Measurements from ENCODE around the gene RAC2. TPM values are rescaled to one million over a fixed set of nuclear protein-coding genes. Genes with fewer than 3 reads are reported as not detected.

RAC2 gene
- total RNA-seq, 2 experiments from 2014 or later, result 834 to 907 TPM

DNA sequence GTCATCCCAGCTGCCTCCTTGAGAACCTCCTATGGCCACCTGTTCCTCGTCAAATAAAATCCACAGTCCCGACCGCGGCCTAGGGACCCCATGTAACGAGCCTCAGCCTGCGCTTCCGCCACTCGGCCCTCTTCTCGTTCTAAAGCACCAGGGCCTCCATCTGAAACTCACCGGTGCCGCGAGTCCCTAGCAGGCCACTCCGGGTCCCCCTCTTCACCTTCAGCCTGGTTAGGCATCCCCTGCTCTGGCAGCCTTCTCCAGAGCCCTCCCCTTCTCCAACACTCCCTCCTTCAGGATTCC is 29.4 kb downstream of the RAC2 start:
- DNase-seq (no peak), ATAC-seq (no peak)
- Mint-ChIP-seq H3K9me3 (ENCODE audit: low read depth) (no peaks in the 10 kb centered on the region), H3K27me3 (no peaks in the 10 kb centered on the region), H3K36me3 (peaks cover 6% of the 10 kb centered on the region), H3K4me3 (no peak overlapping the region), H3K4me1 (peaks cover 33% of the 10 kb centered on the region), H3K27ac (no peak overlapping the region)
- CTCF ChIA-PET, result interaction anchor here (5.7 kb wide), 1 partner anchor 14 kb away, joined by 62 read pairs; no protein-coding TSS in a partner anchor

DNA sequence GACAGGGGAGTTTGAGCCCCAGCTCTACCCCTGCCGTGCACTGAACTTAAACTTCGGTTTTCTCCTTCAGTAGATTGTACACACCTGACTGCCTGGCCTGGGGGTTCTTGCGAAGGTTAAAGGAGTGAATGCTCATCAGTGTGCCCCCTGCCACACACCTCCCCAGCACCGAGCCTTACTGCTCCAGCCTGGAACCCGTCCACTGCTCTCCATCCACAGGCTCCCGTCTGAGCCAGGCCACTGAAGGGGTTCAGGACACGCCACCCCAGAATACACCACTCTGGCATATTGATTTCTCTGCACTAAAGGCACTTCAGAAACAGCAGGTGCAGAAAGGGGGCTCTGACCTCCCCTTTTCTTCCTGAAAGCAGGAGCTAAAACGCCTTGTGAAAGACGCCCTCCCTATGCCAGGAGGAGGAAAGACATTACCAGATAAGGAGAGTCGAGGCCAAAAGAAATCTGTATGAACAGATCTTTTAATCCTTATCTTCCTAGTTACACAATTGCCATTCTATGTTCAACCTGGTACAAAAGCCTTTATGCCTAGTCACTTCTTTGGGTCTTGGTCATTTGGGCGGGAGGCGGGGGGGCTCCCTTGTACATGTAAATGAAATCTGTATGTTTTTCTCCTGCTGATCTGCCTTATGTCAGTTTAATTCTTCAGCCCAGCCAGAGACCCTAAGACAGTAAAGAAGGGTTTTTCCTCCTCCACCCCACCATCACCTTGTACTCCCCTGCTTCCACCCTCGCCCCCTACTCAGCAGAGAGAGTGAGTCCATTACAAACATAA is 29.9 kb downstream of the RAC2 start:
- H3K4me1 Mint-ChIP-seq, result peaks cover 28% of the 10 kb centered on the region
- CTCF ChIA-PET, result no interaction called here
- H3K36me3 Mint-ChIP-seq, result peaks cover 6% of the 10 kb centered on the region
- ATAC-seq, result no peak
- H3K9me3 Mint-ChIP-seq (ENCODE audit: low read depth), result no peaks in the 10 kb centered on the region
- no peak for DNase-seq
- H3K27ac Mint-ChIP-seq, result no peak overlapping the region
- H3K4me3 Mint-ChIP-seq, result no peak overlapping the region
- H3K27me3 Mint-ChIP-seq, result no peaks in the 10 kb centered on the region

DNA sequence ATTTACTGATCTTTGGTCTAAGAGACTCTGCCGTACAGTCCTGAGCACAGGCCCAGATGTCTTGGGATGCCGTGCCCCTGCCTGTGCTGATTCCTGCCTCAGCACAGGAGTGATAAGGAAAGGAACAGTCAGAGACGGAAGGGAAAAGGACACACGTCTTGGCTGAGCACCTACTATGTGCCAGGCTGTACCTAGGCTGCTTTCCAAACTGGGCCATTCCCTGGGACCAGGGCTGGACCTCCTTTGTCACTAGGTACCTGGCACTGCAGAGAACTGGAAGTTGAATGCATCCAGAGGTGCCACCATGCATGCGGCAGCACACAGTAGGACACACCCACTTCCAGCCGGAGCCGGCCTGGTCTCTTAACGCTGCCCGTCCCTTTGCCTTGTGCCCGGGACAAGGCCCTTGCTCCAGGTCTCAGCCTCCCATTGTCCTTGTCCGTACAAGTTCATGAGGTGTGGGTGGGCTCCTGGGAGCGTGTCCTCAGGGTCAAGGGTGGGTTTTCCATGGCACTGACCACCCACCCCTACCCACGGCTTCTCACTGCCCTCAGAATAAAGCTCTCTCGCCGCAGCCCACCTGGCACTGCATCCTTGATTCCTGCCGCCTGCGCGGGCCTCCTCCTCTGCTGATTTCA is 30.7 kb downstream of the RAC2 start:
- CTCF ChIA-PET, result interaction anchor here (1.2 kb wide), 1 partner anchor 46 kb away, joined by 3 read pairs; no protein-coding TSS in a partner anchor
- H3K9me3 Mint-ChIP-seq (ENCODE audit: low read depth), result no peaks in the 10 kb centered on the region
- H3K36me3 Mint-ChIP-seq, result peaks cover 5% of the 10 kb centered on the region
- peaks cover 20% of the 10 kb centered on the region for H3K4me1 Mint-ChIP-seq
- H3K27me3 Mint-ChIP-seq, result no peaks in the 10 kb centered on the region
- no peak overlapping the region for H3K27ac Mint-ChIP-seq
- DNase-seq (no peak), ATAC-seq (no peak)
- no peak overlapping the region for H3K4me3 Mint-ChIP-seq

DNA sequence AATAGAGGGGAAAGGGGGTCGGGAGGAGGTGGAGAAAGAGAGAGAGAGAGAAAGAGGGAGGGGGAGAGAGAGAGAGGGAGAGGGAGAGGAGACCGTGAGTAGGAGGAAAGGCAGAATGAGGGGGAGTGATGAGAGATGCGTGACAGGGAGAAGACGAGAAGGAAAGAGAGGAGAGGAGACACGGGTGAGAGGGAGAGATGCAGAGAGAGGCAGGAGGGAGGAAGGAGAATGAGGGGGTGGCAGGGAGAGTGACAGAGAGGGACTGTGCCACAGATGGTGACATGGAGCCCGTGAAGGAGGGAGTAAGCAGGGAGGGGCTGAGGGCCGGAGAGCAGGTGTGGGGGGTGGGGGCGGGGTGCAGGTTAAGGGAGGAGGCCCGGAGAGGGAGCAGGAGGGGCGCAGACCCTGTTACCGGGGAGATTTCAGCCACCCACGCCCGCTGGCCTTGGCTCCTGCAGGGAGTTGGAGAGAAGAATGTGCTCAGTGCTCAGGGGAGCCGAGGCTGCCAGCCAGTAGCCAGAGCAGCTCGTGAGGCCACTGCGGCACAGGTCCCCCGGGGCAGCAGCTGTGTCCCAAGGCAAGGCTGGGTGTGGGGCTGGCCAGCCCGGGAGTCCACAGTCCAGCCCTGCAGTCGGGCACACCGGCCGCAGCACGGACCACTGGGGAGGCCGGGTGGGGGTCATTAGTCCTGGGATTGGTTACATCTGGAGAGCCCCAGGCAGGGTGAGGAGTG is 31.7 kb downstream of the RAC2 start, which contains the start of gene SSTR3:
TSS of gene SSTR3 (minus strand) at position 304 of the 733 bp plus-strand sequence. CDS start 4,674 bp downstream, outside the sequence.
- CTCF ChIA-PET, result interaction anchor here (1.2 kb wide), 1 partner anchor 47 kb away, joined by 3 read pairs; no protein-coding TSS in a partner anchor
- Mint-ChIP-seq H3K27me3 (no peaks in the 10 kb centered on the region), H3K4me1 (peaks cover 14% of the 10 kb centered on the region), H3K4me3 (no peak within 1 kb of the TSS), H3K9me3 (ENCODE audit: low read depth) (no peaks in the 10 kb centered on the region), H3K36me3 (peaks cover 2% of the 10 kb centered on the region), H3K27ac (no peak within 1 kb of the TSS)
- ATAC-seq (no peak), DNase-seq (no peak)

DNA sequence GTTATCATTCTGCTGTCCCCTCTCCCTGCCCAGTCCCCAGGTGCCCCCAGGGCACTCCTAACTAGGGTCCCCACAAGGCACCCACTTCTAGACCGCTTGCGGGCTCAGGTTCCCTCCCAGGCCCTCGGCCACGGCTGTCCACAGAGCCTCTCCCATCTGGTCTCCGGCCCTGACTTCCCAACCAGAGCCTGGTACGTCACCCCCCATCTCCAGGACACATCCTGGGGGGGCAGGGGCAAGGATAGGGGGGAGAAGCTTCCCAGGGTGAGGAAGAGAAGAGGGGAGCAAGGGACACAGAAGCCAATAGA is 32.2 kb downstream of the RAC2 start:
- Mint-ChIP-seq H3K4me1 (peaks cover 12% of the 10 kb centered on the region), H3K27me3 (no peaks in the 10 kb centered on the region), H3K9me3 (ENCODE audit: low read depth) (no peaks in the 10 kb centered on the region), H3K36me3 (no peaks in the 10 kb centered on the region), H3K4me3 (no peak overlapping the region), H3K27ac (no peak overlapping the region)
- ATAC-seq, result no peak
- DNase-seq, result no peak
- CTCF ChIA-PET, result interaction anchor here (3.9 kb wide), 1 partner anchor 12 kb away, joined by 24 read pairs; no protein-coding TSS in a partner anchor

DNA sequence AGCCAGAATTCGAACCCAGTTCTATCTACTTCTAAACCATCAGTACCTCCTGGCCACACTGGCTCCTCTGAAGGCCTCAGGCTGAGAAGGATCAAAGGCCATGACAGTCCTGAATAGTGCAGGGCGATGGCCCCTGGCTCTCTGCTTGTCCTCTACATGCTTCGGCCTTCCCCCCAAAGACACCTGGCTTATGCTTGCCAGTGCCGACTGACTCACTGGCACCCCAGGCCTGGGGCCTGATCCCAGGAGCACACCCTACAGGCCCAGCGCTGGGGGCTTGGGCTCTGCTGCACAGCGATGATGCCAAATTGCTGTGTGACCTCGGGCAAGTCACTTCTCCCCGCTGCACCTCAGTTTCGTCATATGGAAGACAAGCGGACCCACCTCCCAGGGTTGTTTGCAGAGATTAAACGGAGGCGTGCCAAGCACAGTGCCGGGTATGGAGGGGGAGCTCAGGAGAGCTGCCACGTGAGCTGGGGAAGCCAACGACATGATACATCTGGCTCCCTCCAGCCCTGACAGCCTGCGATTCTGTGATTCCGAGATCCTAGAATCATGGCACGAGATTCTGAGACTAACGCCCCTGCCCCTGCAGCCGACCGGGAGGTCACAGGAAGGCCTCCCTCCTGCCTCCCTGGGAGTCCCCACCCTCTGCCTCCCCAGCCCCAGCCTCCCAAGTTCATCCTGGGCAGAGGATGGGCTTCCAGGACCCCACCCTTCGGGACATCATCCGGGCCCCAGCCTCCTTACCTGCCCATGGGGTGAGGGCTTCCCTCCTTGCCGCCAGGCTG is 32.8 kb downstream of the RAC2 start:
- H3K9me3 Mint-ChIP-seq (ENCODE audit: low read depth), result no peaks in the 10 kb centered on the region
- no peak for DNase-seq
- ATAC-seq, result no peak
- H3K4me1 Mint-ChIP-seq, result peaks cover 6% of the 10 kb centered on the region
- no peaks in the 10 kb centered on the region for H3K27me3 Mint-ChIP-seq
- H3K27ac Mint-ChIP-seq, result no peak overlapping the region
- CTCF ChIA-PET, result interaction anchor here (1.0 to 3.9 kb wide), 2 partner anchors 11 to 45 kb away, joined by 3 to 24 read pairs; no protein-coding TSS in a partner anchor
- no peaks in the 10 kb centered on the region for H3K36me3 Mint-ChIP-seq
- no peak overlapping the region for H3K4me3 Mint-ChIP-seq

DNA sequence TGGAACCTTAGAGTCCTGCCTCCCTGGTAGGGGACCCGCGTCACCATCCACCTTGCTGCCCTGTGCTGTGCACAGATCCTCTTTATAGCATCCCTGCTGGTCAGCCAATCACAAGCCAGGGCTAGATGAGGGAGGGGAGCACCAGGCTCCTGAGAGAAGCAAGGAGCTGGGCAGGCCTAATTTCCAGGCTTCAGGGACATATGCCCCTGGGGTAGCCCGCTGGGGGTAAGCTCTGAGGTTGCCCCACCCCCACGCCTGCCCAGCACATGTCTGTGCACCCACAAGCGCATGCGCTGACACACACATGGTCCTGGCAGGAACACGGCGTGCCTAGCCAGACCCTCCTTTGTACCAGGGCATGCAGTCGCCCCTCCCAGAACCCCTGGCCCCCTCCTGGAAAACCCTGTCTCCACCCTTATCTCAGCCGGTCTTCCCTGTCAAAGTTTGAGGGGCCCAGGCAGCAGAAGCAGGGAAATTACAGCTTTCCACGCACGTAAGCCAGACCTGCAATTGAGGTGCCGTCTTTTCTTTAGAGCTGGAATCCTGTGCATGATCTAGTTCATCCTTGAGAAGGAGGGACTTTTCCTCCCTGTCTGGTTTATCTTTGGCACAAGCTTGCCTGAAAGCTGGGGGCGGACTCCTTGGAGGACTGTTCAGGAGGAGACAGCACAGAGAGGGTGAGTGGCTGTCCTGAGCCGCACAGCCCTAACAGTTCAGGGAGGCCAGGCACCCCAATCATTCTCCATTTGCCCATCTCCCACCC is 33.8 kb downstream of the RAC2 start:
- Mint-ChIP-seq H3K36me3 (no peaks in the 10 kb centered on the region), H3K27ac (no peak overlapping the region), H3K9me3 (ENCODE audit: low read depth) (no peaks in the 10 kb centered on the region), H3K27me3 (no peaks in the 10 kb centered on the region), H3K4me3 (no peak overlapping the region), H3K4me1 (no peaks in the 10 kb centered on the region)
- CTCF ChIA-PET, result interaction anchor here (1.0 to 3.9 kb wide), 3 partner anchors 10 to 44 kb away, joined by 3 to 24 read pairs (median 3); no protein-coding TSS in a partner anchor
- no peak for ATAC-seq
- DNase-seq, result no peak

DNA sequence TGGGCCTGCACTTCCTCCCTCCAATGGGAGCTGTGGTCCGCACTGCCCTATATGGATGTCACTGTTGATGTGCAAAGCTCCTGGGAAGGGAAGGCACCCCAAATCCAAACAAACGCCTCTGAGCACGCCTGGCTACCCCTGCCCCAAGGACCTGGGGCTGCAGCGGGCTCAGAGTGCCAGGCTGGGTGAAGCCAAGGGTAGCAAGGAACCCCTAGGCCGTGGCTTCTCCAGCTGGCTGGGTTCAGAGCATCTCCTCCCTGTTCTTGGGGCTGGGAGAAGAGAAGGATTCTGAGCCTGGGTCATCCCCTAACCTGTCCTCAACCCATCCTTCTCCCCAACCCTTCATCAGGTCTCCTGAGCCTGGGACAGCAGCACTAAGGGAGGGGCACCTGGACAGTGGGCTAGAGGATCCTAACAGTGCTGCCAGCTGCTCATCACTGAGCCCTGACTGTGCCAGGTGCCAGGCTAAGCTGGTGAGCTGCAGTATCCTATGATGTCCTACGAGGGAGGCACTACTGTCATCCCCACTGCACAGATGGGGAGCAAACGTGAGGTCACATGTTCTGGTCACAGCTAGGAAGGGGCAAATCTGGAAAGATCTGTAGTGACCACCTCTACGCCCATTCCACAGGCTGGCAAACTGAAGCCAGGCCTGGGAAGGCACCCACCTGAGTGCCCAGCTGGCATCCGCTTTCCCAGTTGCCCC is 34.8 kb downstream of the RAC2 start:
- no peaks in the 10 kb centered on the region for H3K9me3 Mint-ChIP-seq (ENCODE audit: low read depth)
- no peak overlapping the region for H3K4me3 Mint-ChIP-seq
- CTCF ChIA-PET, result interaction anchor here (0.9 to 3.9 kb wide), 4 partner anchors 9 to 25 kb away, joined by 3 to 24 read pairs (median 3); no protein-coding TSS in a partner anchor
- H3K36me3 Mint-ChIP-seq, result no peaks in the 10 kb centered on the region
- DNase-seq, result no peak
- no peak overlapping the region for H3K27ac Mint-ChIP-seq
- H3K27me3 Mint-ChIP-seq, result no peaks in the 10 kb centered on the region
- ATAC-seq, result no peak
- H3K4me1 Mint-ChIP-seq, result no peaks in the 10 kb centered on the region

DNA sequence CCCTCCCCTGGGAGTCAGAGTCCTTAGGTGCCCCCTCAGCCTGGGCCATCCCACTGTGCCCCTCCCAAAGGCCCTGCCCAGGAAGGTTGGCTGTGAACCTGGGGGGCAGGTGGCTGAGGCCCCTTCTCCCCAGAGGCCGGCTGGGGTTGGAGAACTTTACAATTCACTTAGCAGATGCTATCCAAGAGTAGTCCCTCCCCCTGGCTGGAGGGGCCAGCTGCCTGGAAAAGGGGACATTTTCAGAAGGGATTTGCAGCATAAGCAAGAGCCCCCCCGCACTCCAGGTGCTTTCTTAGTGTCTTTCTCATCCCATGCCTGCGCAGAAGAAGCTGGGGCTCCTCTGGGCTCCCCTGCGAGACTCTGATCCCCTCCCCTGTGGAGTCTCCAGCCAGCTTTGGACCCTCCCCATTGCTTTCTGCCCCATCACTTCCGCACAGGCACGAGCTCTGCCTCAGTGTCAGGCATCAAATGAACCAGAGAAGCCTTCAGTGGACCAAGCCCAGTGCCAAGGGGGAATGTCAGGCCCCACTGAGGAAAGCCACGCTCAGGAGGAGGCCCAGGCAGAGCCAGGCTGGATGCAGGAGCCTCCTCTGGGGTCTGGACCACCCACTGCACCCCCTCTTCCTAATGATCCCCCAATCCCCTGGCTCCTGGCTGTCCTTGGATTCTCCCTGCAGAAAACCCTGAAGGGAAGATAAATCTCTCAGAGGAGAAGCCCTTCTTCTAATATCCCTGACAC is 35.5 kb downstream of the RAC2 start:
- Mint-ChIP-seq H3K36me3 (no peaks in the 10 kb centered on the region), H3K4me3 (no peak overlapping the region), H3K27me3 (no peaks in the 10 kb centered on the region), H3K27ac (no peak overlapping the region), H3K9me3 (ENCODE audit: low read depth) (no peaks in the 10 kb centered on the region), H3K4me1 (no peaks in the 10 kb centered on the region)
- CTCF ChIA-PET, result interaction anchor here (0.9 to 3.9 kb wide), 3 partner anchors 8 to 15 kb away, joined by 3 to 24 read pairs (median 3); no protein-coding TSS in a partner anchor
- DNase-seq (no peak), ATAC-seq (no peak)

DNA sequence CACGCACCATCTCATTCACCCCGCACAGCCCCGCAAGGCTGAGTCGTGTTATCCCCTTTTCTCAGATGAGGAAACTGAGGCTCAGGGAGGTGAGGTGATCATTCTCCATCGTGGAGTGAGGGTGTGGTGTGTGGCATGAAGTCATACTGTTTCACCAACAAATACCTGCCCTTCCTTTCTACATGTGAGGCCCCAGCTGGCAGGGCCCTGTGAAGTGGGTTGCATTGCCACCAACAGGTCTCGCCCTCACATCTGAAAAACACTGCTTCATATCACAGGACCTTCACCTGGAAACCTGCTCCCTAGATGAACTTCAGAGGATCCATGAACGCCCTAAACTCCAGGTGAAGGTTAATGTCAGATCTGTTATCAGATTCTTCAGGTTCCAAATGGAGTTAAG is 36.1 kb downstream of the RAC2 start:
- no peaks in the 10 kb centered on the region for H3K36me3 Mint-ChIP-seq
- no peaks in the 10 kb centered on the region for H3K9me3 Mint-ChIP-seq (ENCODE audit: low read depth)
- no peak overlapping the region for H3K4me3 Mint-ChIP-seq
- ATAC-seq (no peak), DNase-seq (no peak)
- H3K27me3 Mint-ChIP-seq, result no peaks in the 10 kb centered on the region
- no peaks in the 10 kb centered on the region for H3K4me1 Mint-ChIP-seq
- H3K27ac Mint-ChIP-seq, result no peak overlapping the region
- CTCF ChIA-PET, result interaction anchor here (1.1 to 3.9 kb wide), 2 partner anchors 8 to 14 kb away, joined by 3 to 24 read pairs; no protein-coding TSS in a partner anchor

Measured in activated CD8-positive, alpha-beta memory T cell treated with anti-CD3 and anti-CD28 coated beads, Interleukin-2, amount 10 ng/mL, durations not matched to agents 7 days and 5 days (primary cell).